ENCODE data around the gene FNDC5. TPM values are rescaled to one million over a fixed set of nuclear protein-coding genes. Genes with fewer than 3 reads are reported as not detected.

The FNDC5 gene
- total RNA-seq, 1 donor from 2014 or later: 105 TPM

DNA sequence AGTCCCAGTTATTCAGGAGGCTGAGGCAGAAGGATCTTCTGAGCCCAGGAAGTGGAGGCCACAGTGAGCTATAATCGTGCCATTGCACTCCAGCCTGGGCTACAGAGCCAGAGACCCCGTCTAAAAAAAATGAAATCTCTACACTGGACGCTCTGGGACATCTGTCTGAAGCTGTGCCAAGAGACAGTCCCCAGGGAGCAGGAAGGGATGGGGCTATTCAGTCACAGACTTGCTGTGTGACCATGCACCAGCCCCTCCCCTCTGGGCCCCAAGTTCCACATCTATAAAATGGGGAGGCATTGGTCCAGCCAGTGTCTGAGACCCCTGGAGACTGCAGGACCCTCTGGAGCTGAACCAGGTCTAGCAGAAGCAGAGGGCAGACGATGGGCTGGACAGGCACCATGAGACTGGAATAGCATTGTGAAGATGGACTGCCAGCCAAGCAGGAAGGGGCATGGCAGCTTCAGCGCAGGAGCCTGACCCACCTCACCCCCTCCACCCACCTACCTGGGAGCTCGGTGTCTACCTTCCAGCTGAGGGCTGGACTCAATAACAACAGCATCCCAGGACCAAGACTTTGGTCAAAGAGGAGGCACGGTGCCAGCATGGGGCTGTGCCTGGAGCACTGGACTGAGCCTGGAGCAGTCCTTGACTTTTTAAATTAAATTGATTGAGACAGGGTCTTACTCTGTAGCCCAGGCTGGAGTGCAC lies 29.0 kb upstream of the FNDC5 start:
- TF ChIP-seq, protein P1, sequence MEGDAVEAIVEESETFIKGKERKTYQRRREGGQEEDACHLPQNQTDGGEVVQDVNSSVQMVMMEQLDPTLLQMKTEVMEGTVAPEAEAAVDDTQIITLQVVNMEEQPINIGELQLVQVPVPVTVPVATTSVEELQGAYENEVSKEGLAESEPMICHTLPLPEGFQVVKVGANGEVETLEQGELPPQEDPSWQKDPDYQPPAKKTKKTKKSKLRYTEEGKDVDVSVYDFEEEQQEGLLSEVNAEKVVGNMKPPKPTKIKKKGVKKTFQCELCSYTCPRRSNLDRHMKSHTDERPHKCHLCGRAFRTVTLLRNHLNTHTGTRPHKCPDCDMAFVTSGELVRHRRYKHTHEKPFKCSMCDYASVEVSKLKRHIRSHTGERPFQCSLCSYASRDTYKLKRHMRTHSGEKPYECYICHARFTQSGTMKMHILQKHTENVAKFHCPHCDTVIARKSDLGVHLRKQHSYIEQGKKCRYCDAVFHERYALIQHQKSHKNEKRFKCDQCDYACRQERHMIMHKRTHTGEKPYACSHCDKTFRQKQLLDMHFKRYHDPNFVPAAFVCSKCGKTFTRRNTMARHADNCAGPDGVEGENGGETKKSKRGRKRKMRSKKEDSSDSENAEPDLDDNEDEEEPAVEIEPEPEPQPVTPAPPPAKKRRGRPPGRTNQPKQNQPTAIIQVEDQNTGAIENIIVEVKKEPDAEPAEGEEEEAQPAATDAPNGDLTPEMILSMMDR (IDR thresholded peaks at IDR 0.05; ENCODE audit: borderline replicate concordance): no peak
- Histone ChIP-seq H3K4me1 (peaks cover 13% of the 10 kb centered on the region), H3K27me3 (ENCODE audit: low read depth) (peaks cover 34% of the 10 kb centered on the region), H3K36me3 (no peaks in the 10 kb centered on the region), H3K9me3 (replicated peaks) (no peaks in the 10 kb centered on the region), H3K4me3 (no peak overlapping the region), H3K27ac (replicated peaks) (no peak overlapping the region)
- intact Hi-C loops (cut with micrococcal nuclease): no loop called here
- no peak for DNase-seq

GRCh38 chr1:32898958-32899357 lies 28.2 kb upstream of the FNDC5 start:
- DNase-seq: no peak
- intact Hi-C loops (cut with micrococcal nuclease): no loop called here
- peaks cover 13% of the 10 kb centered on the region for H3K4me1 ChIP-seq
- no peak overlapping the region for H3K4me3 ChIP-seq
- TF ChIP-seq, protein P1 (IDR thresholded peaks at IDR 0.05; ENCODE audit: borderline replicate concordance): no peak
- H3K9me3 ChIP-seq (replicated peaks): no peaks in the 10 kb centered on the region
- H3K27me3 ChIP-seq (ENCODE audit: low read depth): peaks cover 42% of the 10 kb centered on the region
- H3K36me3 ChIP-seq: no peaks in the 10 kb centered on the region
- no peak overlapping the region for H3K27ac ChIP-seq (replicated peaks)

DNA sequence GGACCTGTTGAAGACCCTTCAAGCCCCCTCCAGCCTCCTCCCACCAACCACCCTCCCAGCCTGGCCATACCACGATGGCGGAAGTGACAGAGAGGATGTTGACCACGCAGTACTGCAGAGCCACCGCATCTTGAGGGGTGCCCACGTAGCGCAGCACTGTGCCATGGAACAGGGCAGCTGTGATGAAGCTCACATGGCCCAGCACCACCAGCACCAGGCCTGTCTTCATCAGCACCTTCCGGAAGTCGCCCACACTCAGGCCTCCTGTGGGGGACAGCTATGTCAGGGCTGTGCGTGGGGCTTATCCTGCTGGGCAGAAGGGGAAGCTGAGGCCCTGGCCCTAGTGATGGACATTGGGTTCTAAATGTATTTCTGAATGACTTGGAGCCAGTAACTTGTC lies 27.3 kb upstream of the FNDC5 start:
- no peak for DNase-seq
- Histone ChIP-seq H3K36me3 (no peaks in the 10 kb centered on the region), H3K4me3 (no peak overlapping the region), H3K27me3 (ENCODE audit: low read depth) (peaks cover 51% of the 10 kb centered on the region), H3K9me3 (replicated peaks) (no peaks in the 10 kb centered on the region), H3K4me1 (peaks cover 22% of the 10 kb centered on the region), H3K27ac (replicated peaks) (no peak overlapping the region)
- intact Hi-C loops (cut with micrococcal nuclease): no loop called here
- TF ChIP-seq, protein P1 (IDR thresholded peaks at IDR 0.05; ENCODE audit: borderline replicate concordance): no peak

DNA sequence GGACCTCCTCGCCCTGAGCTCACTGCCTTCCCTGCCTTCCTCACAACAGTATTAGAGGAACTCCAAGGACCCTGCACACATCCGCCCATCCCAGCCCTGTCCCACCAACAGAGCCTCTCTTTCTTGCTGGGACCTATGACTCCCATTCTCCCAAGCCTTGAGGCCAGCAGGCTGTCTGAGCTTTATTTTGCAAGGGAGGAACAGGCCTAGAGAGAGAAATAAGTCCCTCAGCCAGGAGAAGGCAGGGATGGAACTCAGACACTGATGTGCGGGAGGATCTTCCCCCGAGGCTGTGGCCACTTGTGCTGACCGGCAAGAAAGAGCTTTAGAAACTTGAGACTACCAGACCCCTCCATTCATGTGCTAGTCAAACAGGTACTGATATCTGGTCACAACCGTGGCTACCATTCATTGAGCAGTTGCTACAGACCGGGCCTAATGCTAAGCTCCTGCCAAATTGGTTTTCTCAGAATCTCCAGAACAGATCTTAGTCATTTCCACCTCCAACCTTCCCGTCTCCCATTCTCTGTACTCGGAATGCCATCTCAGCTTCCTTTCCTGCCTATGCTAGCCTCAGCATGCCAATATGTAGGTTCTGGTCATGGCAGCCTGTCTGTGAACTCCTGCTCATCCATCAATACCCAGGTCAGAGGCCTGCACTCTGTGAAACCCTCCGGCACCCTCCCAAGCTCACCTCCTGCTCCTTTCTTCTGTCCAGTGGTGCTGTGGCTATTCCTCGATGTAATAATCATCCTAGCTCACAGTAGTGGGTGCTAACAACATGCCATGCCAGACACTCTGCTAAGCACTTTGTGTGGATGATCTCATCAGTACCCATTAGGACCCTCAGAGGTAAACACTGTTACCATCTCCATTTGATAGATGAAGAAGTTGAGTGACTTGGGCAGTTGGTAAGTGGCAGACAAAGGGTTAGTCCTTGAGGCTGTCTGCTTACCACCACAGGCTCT lies 26.7 kb upstream of the FNDC5 start:
- Histone ChIP-seq H3K27me3 (ENCODE audit: low read depth) (peaks cover 54% of the 10 kb centered on the region), H3K4me1 (peaks cover 29% of the 10 kb centered on the region), H3K27ac (replicated peaks) (no peak overlapping the region), H3K36me3 (no peaks in the 10 kb centered on the region), H3K9me3 (replicated peaks) (no peaks in the 10 kb centered on the region), H3K4me3 (no peak overlapping the region)
- no peak for DNase-seq
- TF ChIP-seq, protein P1 (IDR thresholded peaks at IDR 0.05; ENCODE audit: borderline replicate concordance): no peak
- intact Hi-C loops (cut with micrococcal nuclease): no loop called here

DNA sequence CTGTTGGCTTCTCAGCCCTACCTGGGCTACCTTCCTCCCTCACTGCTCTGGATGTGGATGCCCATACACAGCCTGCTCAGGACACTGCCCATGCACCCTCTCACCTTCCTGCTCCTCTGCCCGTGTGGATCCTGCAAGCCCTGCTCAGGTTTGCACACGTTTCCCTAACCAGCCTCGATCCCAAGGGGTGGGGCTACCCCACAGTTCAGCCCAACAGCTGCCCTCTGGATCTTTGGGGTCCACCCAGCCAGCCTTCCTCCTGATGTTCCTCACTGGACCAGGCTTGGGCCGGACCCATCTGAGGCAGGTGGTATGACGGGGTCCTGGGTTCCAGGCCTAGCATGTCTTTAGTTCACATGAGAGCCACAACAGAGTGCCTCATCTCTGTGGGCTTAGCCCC lies 25.7 kb upstream of the FNDC5 start:
- intact Hi-C loops (cut with micrococcal nuclease): no loop called here
- peaks cover 25% of the 10 kb centered on the region for H3K4me1 ChIP-seq
- H3K27ac ChIP-seq (replicated peaks): no peak overlapping the region
- TF ChIP-seq, protein P1 (IDR thresholded peaks at IDR 0.05; ENCODE audit: borderline replicate concordance): no peak
- H3K27me3 ChIP-seq (ENCODE audit: low read depth): peaks cover 54% of the 10 kb centered on the region
- H3K36me3 ChIP-seq: no peaks in the 10 kb centered on the region
- DNase-seq: no peak
- no peaks in the 10 kb centered on the region for H3K9me3 ChIP-seq (replicated peaks)
- H3K4me3 ChIP-seq: no peak overlapping the region

Data from left ventricle myocardium inferior (tissue), 1 donor.